GM12864 (cell line): ENCODE data around the gene PEPD.
"Not testable (repeated sequence)": the region's sequence is repeated elsewhere in the genome, so short reads cannot be mapped to it uniquely, and the experiment has no call there.

Experiments used
- DNase-seq: peaks from one replicate; pipeline ENCODE4 v3.0.0-alpha.2; 2011; ENCODE audit warnings: low read depth
- H3K4me3 ChIP-seq: 2 replicates; pipeline ENCODE4 v1.5.1; 2011; ENCODE audit warnings: mild to moderate bottlenecking, low read depth, low read length, control low read depth
- CTCF ChIP-seq: IDR thresholded peaks from 2 replicates; pipeline ENCODE4 v1.5.1; 2011; ENCODE audit warnings: low read depth, mild to moderate bottlenecking, moderate library complexity, low read length, control low read depth, inconsistent platforms; ENCODE audit errors: missing control alignments

PEPD gene

GRCh38 chr19:33559996-33560395 is 38.4 kb upstream of the PEPD start:
- no peak for DNase-seq
- TF ChIP-seq CTCF, result no peak
- no peak overlapping the region for H3K4me3 ChIP-seq

GRCh38 chr19:33558856-33559255 is 37.3 kb upstream of the PEPD start:
- H3K4me3 ChIP-seq, result no peak overlapping the region
- no peak for TF ChIP-seq CTCF
- DNase-seq, result no peak

DNA sequence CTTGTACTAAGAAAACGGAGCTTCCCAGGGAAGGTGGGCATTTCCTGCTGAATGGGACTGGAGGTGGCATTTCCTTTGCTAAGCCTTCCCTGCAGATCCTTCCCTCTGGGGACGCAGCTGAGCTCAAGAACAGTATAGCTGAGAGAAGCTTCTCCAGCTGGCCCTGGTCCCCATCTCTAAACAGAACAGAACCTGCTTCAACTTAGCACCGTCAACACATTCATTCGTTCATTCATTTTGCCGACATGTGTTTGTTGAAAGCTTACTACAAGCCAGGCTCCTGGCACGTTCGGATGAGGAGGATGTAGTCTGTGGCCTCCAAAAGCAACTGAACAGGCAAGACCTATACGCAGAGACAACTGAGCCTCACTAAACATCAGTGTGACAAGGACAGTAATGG is 36.6 kb upstream of the PEPD start:
- DNase-seq, result no peak
- no peak overlapping the region for H3K4me3 ChIP-seq
- TF ChIP-seq CTCF, result no peak

DNA sequence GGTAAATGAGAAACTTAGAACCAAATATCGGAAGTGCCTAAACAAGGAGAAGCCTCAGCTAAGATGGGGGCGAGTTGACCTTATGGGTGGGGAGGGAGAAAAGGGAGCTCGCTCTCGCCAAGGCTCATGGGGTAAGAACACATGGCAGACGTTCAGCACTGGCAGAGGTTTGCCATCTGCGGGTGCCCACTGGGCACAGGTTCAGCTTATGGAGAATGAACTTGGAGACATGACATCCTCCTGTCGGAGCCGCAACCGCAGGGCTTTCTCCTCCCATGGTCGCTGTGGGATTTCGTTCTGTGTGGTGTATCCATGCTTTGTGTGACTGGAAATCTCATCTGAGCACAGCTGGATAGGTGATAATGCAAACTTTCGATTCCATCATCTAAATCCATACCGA is 36.1 kb upstream of the PEPD start:
- DNase-seq, result no peak
- no peak for TF ChIP-seq CTCF
- no peak overlapping the region for H3K4me3 ChIP-seq

GRCh38 chr19:33557196-33557595 is 35.6 kb upstream of the PEPD start:
- no peak overlapping the region for H3K4me3 ChIP-seq
- DNase-seq, result no peak
- TF ChIP-seq CTCF, result no peak

GRCh38 chr19:33556261-33556660 is 34.7 kb upstream of the PEPD start:
- no peak for TF ChIP-seq CTCF
- no peak overlapping the region for H3K4me3 ChIP-seq
- no peak for DNase-seq

GRCh38 chr19:33555726-33556125 is 34.1 kb upstream of the PEPD start:
- not testable (repeated sequence) for DNase-seq, H3K4me3 ChIP-seq

DNA sequence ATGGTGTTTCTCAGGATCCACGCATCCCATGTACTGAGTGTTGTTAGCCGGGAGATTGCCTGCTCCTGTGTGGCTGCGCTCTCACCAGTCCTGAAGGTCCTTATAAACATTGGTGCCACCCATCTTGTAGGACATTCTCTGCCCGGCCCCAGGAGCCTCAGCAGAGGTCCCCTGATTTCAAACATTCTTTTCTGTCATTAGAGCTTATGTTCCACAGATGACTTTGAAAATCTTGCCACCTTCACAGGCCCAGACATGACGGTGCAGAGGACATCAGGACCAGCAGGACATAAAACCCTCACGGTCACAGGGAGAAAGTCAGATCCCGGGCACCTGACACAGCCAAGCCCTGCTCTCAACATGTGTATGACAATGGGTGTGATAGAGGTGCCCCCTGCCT is 33.2 kb upstream of the PEPD start:
- H3K4me3 ChIP-seq, result no peak overlapping the region
- no peak for DNase-seq
- no peak for TF ChIP-seq CTCF
